ENCODE data around the gene CCN6.
"Not testable (repeated sequence)": the region's sequence is repeated elsewhere in the genome, so short reads cannot be mapped to it uniquely, and the experiment has no call there.

The CCN6 gene

DNA sequence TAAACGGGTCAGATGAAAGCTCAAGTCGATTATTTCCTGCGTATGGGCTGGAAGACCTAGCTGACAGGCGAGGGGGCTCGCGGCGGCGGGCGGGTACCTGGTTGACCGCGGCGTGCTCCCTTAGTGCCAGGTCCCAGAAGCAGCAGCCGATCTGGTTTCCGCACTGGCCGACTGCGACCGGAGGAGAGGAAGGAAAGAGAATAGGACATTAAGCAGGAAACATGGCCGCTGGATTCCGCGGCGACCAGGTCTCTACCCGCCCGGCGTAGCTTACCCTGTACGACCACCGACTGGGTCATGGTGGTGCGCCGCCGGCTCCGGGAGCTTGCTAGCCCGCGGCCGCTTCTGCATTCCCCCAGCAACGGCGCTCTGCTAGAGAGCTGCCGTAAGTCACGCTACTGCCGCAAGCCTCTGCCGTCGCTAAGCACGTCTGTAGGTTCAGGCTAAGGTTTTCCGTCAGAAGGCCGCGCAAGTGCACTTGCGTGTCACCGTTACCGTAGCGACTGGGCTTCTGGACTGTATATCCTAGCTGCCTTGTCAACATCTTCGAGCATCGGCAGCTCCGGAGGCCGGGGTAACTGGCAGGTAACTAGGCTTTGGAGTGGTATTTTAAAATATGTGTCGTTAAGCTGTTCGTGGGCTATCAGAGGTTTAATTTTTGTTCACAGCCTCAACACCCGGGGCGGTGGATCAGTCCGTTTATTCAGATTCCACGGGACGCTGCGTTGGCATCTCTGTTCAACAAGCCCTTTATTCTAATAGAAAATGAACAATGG, 33.4 kb downstream of the CCN6 start, which contains the start of the genes FAM229B and TUBE1:
Gene FAM229B, plus strand, starts transcription at position 456 of the 776 bp plus-strand sequence. CDS start 11,693 bp downstream, outside the sequence.
Gene TUBE1, minus strand, starts transcription at position 347 of the 776 bp plus-strand sequence. Its CDS starts 48 bp downstream, at position 299.
- in situ Hi-C loops (cut with HindIII; ENCODE audit: low pct_ligation_motif_present, low pct_unique_long_range_greater_than_20kb, low sequenced_read_pairs): no loop called here

DNA sequence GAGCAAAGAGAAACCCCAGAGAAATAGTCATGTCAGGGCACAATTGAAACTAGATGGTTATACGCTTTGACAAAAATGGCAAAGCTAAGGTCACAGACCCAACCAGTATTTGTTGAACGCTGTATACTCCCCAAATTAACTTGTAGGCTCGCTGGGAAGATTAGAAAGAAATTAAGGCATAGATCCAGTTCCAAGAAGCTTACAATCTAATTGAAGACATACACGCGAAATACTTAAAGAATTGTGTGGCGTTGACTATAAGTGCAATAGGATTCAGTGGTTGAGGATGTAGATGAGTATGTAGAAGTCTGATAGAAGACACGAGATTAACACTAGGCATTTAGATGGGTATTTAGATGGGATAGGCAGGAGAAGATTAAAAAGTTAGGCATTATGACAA, 34.0 kb downstream of the CCN6 start:
- in situ Hi-C loops (cut with HindIII; ENCODE audit: low pct_ligation_motif_present, low pct_unique_long_range_greater_than_20kb, low sequenced_read_pairs): no loop called here
- peak; percentile 4 for DNase-seq

More for the DNA sequence above, 33.4 kb downstream of the CCN6 start, which contains the start of the genes FAM229B and TUBE1:
- peak; percentile 92 for DNase-seq

DNA sequence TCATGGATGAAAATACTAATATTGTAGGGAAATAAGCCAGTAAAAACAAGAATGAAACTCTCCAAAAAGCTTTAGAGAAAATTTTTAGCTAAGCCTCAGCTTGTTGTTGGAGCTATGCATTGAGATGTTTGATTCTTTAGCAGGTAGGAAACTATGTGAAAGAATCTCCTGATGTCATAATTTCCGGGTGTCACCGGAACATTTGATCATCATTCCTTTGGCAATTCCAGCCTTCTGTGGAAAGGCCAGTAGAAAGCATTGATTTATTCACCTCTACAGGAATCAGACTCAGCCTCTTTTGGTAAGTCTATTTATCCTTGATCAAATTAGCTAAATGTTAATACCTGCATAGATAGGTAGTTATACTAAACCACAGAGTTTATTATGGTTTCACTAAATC, 43.0 kb downstream of the CCN6 start:
- in situ Hi-C loops (cut with HindIII; ENCODE audit: low pct_ligation_motif_present, low pct_unique_long_range_greater_than_20kb, low sequenced_read_pairs): no loop called here
- DNase-seq: no peak

DNA sequence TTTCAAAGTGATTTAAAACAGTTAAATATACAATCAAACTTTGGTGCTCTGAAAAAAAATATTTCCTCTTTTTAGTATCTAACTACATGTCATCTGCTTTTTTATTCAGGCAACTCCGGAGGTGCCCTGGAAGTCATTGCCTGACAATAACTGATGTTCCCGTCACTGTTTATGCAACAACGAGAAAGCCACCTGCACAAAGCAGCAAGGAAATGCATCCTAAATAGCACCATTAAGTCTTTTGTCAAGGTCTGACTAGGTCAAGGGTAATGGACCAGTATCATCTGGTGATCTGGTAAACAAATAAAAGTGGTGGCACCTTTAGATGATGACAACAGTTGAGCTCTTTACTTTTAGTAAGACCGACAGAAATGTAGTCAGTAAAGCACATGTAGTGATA, 46.7 kb downstream of the CCN6 start:
- in situ Hi-C loops (cut with HindIII; ENCODE audit: low pct_ligation_motif_present, low pct_unique_long_range_greater_than_20kb, low sequenced_read_pairs): no loop called here
- no peak for DNase-seq

DNA sequence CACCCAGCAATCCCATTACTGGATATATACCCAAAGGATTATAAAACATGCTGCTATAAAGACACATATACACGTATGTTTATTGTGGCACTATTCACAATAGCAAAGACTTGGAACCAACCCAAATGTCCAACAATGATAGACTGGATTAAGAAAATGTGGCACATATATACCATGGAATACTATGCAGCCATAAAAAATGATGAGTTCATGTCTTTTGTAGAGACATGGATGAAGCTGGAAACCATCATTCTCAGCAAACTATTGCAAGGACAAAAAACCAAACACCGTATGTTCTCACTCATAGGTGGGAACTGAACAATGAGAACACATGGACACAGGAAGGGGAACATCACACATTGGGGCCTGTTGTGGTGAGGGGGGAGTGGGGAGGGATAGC, 52.1 kb downstream of the CCN6 start:
- DNase-seq; in situ Hi-C loops (cut with HindIII; ENCODE audit: low pct_ligation_motif_present, low pct_unique_long_range_greater_than_20kb, low sequenced_read_pairs): not testable (repeated sequence)

DNA sequence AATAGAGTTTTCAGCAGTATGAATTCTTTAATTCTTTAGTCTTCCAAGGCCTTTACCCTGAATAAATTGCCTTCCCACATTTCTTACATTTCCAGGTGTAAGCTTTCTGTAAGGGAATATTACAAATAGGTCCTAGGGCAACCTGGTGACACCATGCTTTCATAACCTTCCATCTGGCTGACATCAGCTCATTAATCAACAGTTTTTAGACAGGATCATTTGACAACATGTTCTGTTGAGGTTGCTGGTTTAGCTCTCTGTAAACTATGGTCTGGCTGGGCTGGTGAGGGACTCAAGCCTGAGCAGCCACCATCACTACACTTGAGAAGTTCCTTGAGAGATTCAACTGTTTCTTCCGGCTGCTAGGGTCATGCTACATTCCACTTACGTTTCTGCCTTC, 52.7 kb downstream of the CCN6 start:
- DNase-seq: no peak
- in situ Hi-C loops (cut with HindIII; ENCODE audit: low pct_ligation_motif_present, low pct_unique_long_range_greater_than_20kb, low sequenced_read_pairs): no loop called here

DNA sequence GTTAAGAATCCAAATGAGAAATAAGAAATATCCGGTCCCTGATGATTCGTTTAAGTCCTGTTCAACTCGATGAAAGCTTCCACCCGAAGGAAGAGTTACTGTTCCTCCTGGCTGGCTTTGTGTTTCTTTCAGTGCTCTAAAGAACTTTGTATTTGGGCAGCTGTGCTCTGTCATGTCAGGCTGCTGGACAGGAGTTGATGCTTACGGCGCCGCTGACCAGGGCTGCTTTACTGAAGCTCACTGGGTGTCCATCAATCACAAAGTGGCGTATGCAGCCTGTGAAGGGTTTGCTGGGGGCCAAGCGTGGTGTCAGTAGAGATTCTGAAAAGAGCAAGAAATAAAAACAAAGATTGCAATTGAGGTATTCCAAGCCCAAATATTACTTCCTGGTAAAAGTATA, 55.4 kb downstream of the CCN6 start:
- in situ Hi-C loops (cut with HindIII; ENCODE audit: low pct_ligation_motif_present, low pct_unique_long_range_greater_than_20kb, low sequenced_read_pairs): no loop called here
- no peak for DNase-seq

DNA sequence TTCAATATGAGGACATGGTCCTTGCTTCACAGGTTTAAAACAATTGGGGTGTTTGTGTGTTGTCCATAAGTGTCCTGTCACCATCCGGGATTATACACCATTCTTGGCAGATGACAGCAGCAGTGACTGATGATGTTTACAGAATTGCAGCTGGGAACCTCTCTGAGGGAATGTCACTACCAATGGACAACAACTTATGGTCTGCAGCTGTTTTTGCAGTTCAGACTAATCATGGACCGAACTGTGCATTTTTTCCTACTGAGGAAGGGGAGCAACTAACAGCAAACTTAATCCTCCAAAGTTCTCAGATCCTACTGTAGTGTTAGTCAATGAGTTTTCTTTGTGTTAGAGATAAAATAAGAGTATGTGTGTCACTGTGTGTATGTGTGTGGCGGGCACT, 59.5 kb downstream of the CCN6 start:
- DNase-seq: no peak
- in situ Hi-C loops (cut with HindIII; ENCODE audit: low pct_ligation_motif_present, low pct_unique_long_range_greater_than_20kb, low sequenced_read_pairs): no loop called here

DNA sequence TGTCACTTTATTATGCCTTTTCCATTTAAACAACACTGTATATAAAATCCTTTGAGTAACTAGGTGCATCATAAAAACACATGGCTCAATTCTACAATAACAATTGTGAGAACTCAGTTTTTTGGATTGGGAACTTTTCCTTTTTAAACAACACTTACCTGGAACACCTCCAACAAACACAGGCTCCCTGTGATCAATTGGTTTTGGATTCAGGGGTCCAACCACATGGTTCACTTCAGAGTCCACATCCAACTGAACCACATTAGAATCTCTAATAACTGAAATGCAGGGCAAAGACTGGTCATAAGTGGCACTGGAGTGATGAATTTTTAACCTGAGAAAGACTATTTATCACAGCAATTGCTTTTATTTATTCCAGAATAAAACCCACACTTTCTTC, 60.0 kb downstream of the CCN6 start:
- in situ Hi-C loops (cut with HindIII; ENCODE audit: low pct_ligation_motif_present, low pct_unique_long_range_greater_than_20kb, low sequenced_read_pairs): no loop called here
- DNase-seq: no peak

DNA sequence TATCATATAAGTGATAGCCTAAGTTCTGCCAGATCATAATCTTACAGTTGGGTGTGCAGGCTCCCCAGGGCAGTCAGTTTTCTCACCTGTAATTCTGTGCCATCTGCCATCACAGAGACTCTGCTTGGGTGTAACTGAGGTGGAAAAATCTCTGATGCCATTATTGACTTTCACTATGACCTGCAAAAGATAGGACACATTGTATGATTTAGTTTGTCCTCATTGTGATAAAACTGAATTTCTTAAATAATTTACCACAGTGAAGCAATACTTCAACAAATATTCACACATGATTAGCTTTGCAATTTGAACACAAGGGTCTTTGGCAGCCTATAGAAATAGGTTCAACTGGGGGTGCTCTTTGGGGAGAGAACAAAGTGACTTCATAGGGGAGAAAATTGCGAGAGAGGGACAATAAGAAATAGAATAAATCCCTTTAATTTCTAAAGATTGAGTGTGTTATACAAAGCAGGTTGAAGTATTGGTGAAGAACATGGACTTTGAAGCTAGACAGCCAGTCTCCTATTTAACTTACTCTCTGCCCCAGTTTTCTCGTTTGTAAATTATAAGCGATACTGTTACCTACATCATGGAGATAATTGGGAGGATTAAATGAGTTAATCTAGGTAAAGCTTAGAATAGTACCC, 60.8 kb downstream of the CCN6 start:
- no peak for DNase-seq
- in situ Hi-C loops (cut with HindIII; ENCODE audit: low pct_ligation_motif_present, low pct_unique_long_range_greater_than_20kb, low sequenced_read_pairs): no loop called here

DNA sequence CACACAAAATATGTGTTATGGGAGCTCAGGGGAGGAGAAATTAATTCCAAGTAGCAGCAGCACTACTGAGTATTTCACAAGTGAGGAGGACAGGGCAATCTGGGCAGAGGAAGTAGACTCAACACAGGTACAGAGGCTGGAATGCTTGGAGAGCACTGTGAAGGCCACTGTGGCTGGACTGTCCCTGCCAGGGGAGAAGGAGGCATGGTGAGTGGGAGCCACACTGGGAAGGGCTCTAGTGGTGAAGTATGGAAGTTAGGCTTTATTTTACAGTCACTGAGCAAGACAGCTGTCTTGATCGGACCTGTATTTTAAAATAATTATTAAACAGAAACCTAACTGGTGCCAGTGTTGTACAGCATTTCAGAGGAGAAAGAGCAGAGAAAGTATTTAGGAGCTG, 62.3 kb downstream of the CCN6 start:
- peak; percentile 4 for DNase-seq
- in situ Hi-C loops (cut with HindIII; ENCODE audit: low pct_ligation_motif_present, low pct_unique_long_range_greater_than_20kb, low sequenced_read_pairs): no loop called here

DNA sequence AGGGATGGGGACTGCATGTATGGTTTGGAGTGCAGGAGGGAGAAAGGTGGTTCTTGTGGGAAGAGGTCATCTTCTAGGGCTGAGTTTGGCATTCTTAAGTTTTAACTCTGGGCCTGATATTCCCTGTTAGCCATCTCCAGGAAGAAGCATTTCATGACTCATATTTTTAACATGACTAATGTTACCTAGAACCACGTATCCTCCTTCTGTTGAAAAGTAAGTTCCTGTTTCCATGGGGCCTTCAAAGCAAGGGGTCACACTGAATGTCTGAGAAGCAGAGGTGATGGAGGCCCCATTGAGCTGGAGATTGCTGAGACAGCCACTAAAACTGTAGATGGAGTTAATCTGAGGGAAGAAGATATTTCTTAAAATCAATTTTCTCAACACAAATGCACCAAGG, 63.6 kb downstream of the CCN6 start:
- in situ Hi-C loops (cut with HindIII; ENCODE audit: low pct_ligation_motif_present, low pct_unique_long_range_greater_than_20kb, low sequenced_read_pairs): no loop called here
- peak; percentile 16 for DNase-seq

DNA sequence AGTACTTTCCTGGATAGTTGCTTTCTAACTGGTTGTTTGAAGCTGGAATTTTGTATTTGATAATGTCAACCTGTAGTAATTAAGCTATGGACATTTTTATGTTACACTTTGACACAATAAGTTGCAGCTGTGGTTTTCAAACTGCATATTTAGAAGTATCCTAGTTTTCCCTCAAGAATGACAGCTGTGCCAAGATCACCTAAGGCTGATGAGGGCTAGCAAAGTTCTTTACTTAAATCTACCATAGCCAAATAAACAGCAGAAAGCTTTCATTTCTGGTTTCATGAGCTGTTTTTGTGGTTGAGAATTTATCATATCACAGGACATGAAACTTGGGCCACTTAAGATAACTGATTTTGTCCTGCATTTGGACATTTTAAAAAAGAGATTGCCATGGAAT, 64.1 kb downstream of the CCN6 start:
- in situ Hi-C loops (cut with HindIII; ENCODE audit: low pct_ligation_motif_present, low pct_unique_long_range_greater_than_20kb, low sequenced_read_pairs): no loop called here
- DNase-seq: no peak
